Measurements from ENCODE around the gene RRBP1. TPM values are rescaled to one million over a fixed set of nuclear protein-coding genes. Genes with fewer than 3 reads are reported as not detected.

RRBP1 gene
- total and polyA plus RNA-seq, 2 of the 4 experiments (the other 2 are of a cell fraction) = 90.2 to 136 TPM

- POLR2A ChIA-PET (ENCODE audit: unreplicated experiment) = no interaction called here
- H3K9me3 ChIP-seq (ENCODE audit: control insufficient read depth, insufficient read depth, low read length) = no peaks in the 10 kb centered on the region
- H3K56ac ChIP-seq (ENCODE audit: extremely low read depth, insufficient read depth, low read length) = no peak overlapping the region
- CTCF ChIA-PET = no interaction called here
- TF ChIP-seq MAZ (IDR thresholded peaks at IDR 0.05; ENCODE audit: borderline replicate concordance, low read depth, low read length) (no peak), ELK1 (IDR thresholded peaks at IDR 0.05; ENCODE audit: borderline replicate concordance, low read depth, low read length) (no peak), FOS (IDR thresholded peaks at IDR 0.05; ENCODE audit: low read depth, low read length) (no peak), SMC3 (IDR thresholded peaks at IDR 0.05; ENCODE audit: low read depth, low read length) (no peak), BHLHE40 (IDR thresholded peaks at IDR 0.05; ENCODE audit: low read depth, low read length) (no peak), RFX5 (IDR thresholded peaks at IDR 0.05; ENCODE audit: low read depth, low read length) (no peak)
- no TSS peak for BruUV-seq (replicated peaks)
- no peak overlapping the region for H4K8ac ChIP-seq (ENCODE audit: low read depth in 2 of 2, low read length in 2 of 2)
- DNase-seq = no peak
- H3K9me1 ChIP-seq (ENCODE audit: insufficient read depth, low read length) = peaks cover 30% of the 10 kb centered on the region
- peak overlapping the region; percentile 19; the same call in 1 of the 2 replicates for H3K14ac ChIP-seq (replicated peaks; ENCODE audit: low read depth, low read length)
- no peak for ATAC-seq (ENCODE audit: low read depth)
- dilution Hi-C loops (cut with HindIII; ENCODE audit: low sequenced_read_pairs, unreplicated experiment) (no loop called here), intact Hi-C loops (cut with micrococcal nuclease) (loop anchor here (5.0 kb wide), 1 partner anchor 287 kb away; no protein-coding TSS in a partner anchor), in situ Hi-C loops (cut with MboI; ENCODE audit: low sequenced_read_pairs) (no loop called here)
- H2BK120ac ChIP-seq (ENCODE audit: low read depth, low read length) = no peak overlapping the region
- peaks cover 48% of the 10 kb centered on the region for H3K36me3 ChIP-seq (ENCODE audit: control insufficient read depth, insufficient read depth, low read length)
- H3K23ac ChIP-seq (ENCODE audit: low read depth, low read length) = peak overlapping the region; percentile 29; the same call in 1 of the 2 replicates
- H3K4me3 ChIP-seq (ENCODE audit: insufficient read depth, low read depth, low read length) = no peak overlapping the region
- H3K4me1 ChIP-seq (ENCODE audit: control insufficient read depth, insufficient read depth, low read length) = peaks cover 47% of the 10 kb centered on the region
- peaks cover 28 to 96% of the 10 kb centered on the region in 2 experiments for H3K79me1 ChIP-seq (ENCODE audit: low read depth in 1 of 2, low read length in 2 of 2)
- H2AK5ac ChIP-seq (ENCODE audit: low read depth, low read length) = no peak overlapping the region
- no peaks in the 10 kb centered on the region for H3K27me3 ChIP-seq (ENCODE audit: control insufficient read depth, insufficient read depth, low read length)
- no peak overlapping the region for H4K5ac ChIP-seq (ENCODE audit: low read depth, low read length)
- H3K9ac ChIP-seq (ENCODE audit: low read depth, low read length) = no peak overlapping the region
- H2BK15ac ChIP-seq (ENCODE audit: low read depth, low read length) = no peak overlapping the region
- H2AFZ ChIP-seq (replicated peaks; ENCODE audit: low read length, poor library complexity) = no peak overlapping the region
- H3K27ac ChIP-seq (ENCODE audit: insufficient read depth, low read length) = peak overlapping the region; percentile 35; the same call in 1 of the 2 replicates
- H2BK20ac ChIP-seq (ENCODE audit: low read depth, low read length) = no peak overlapping the region
- no peak overlapping the region for H4K91ac ChIP-seq (ENCODE audit: insufficient read depth, low read depth, low read length)
- no peak overlapping the region for H2BK5ac ChIP-seq (ENCODE audit: low read depth, low read length, poor library complexity, severe bottlenecking)
- H4K20me1 ChIP-seq (ENCODE audit: insufficient read depth, low read length) = peaks cover 99% of the 10 kb centered on the region
- H2AK9ac ChIP-seq (replicated peaks; ENCODE audit: low read depth, low read length, poor library complexity) = no peak overlapping the region
- H3K18ac ChIP-seq (ENCODE audit: low read depth, low read length) = no peak overlapping the region; the same call in 1 of the 2 replicates
- H3K4ac ChIP-seq (ENCODE audit: low read depth, low read length) = no peak overlapping the region
- WGBS, 2 experiments (ENCODE audit: extremely low coverage in 2 of 2, insufficient read length in 1 of 2) = 87% methylated on average over 4 of the region's 12 CpGs; no CpG with 5 or more reads in 1 of the 2 experiments
- H3K4me2 ChIP-seq (ENCODE audit: low read depth, low read length) = no peak overlapping the region
Observed at GRCh38 chr20:17650301-17651128, 31.5 kb downstream of the RRBP1 start.
